ENCODE results near the gene S100A10. TPM values are rescaled to one million over a fixed set of nuclear protein-coding genes. Genes with fewer than 3 reads are reported as not detected.

S100A10 gene
- total and polyA plus RNA-seq, 2 experiments from 2014 or later, result 35.9 to 634 TPM

- TF ChIP-seq ZNF462 (CRISPR knock-in tag; IDR thresholded peaks at IDR 0.05), result no peak
- no peak for TF ChIP-seq EZH2phosphoT487 (IDR thresholded peaks at IDR 0.05; ENCODE audit: unreplicated experiment)
- TF ChIP-seq CREB1 (CRISPR knock-in tag; IDR thresholded peaks at IDR 0.05; ENCODE audit: low read depth), result no peak
- TF ChIP-seq, protein P1, sequence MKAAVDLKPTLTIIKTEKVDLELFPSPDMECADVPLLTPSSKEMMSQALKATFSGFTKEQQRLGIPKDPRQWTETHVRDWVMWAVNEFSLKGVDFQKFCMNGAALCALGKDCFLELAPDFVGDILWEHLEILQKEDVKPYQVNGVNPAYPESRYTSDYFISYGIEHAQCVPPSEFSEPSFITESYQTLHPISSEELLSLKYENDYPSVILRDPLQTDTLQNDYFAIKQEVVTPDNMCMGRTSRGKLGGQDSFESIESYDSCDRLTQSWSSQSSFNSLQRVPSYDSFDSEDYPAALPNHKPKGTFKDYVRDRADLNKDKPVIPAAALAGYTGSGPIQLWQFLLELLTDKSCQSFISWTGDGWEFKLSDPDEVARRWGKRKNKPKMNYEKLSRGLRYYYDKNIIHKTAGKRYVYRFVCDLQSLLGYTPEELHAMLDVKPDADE (IDR thresholded peaks at IDR 0.05), result no peak
- TF ChIP-seq STAT1 (IDR thresholded peaks at IDR 0.05; ENCODE audit: unreplicated experiment), result no peak
- no peak for TF ChIP-seq NANOG (IDR thresholded peaks at IDR 0.05; ENCODE audit: borderline replicate concordance)
- TF ChIP-seq EZH2 (IDR thresholded peaks at IDR 0.05; ENCODE audit: low read depth, unreplicated experiment), result no peak
- TF ChIP-seq CTCF (conservative IDR thresholded peaks at IDR 0.05; ENCODE audit: low read depth in 2 of 2), result no peak
Observed at GRCh38 chr1:151943591-151943990, 50.1 kb downstream of the S100A10 start (continued).
